HCT116 (cell line): ENCODE measurements around the gene HCN2. TPM values are rescaled to one million over a fixed set of nuclear protein-coding genes. Genes with fewer than 3 reads are reported as not detected.

Experiments
- ATAC-seq: fragments of 200-7000 bp; cut with Tn5 transposase; 2 replicates; pipeline ENCODE4 v1.9.1; 2020; ENCODE audit warnings: mild to moderate bottlenecking, moderate library complexity
- BruUV-seq: library from RNA; stranded (reverse); fragments of 400-500 nt; replicated peaks from 2 replicates; lab custom pipeline; 2021; lab: Mats Ljungman, UMichigan
- CTCF ChIA-PET: fragments of 300-600 bp; sonication (Branson Sonifier 250); formaldehyde crosslinking; loops from one replicate; lab custom pipeline; 2021; ENCODE audit warnings: antibody characterized with exemption; lab: Charles Lee
- POLR2A ChIA-PET: fragments of 300-600, 350-600 bp; sonication (Branson Sonifier 250); formaldehyde crosslinking; loops from one replicate; lab custom pipeline; 2021; ENCODE audit warnings: antibody characterized with exemption; lab: Charles Lee
- RAD21 ChIA-PET, 2 experiments: fragments of 300-600 bp; sonication (Branson Sonifier 250); formaldehyde crosslinking; loops; one replicate each; lab custom pipeline; 2023; ENCODE audit warnings: low total read pairs in 2 of 2; ENCODE audit not compliant: uncharacterized antibody in 2 of 2, unreplicated experiment in 2 of 2, low non-redundant PET in 1 of 2; lab: Charles Lee
- DNase-seq: peaks from one replicate; pipeline ENCODE4 v3.0.0-alpha.2; 2010; ENCODE audit warnings: low read depth, low spot score
- H2AFZ ChIP-seq: fragments of 200-600 bp; shearing (Covaris generic), sonication (generic); 2 replicates; pipeline ENCODE4 v1.6.1; 2017; ENCODE audit warnings: low read depth, mixed run types, mixed read lengths, antibody characterized with exemption, low read length; ENCODE audit not compliant: poor library complexity, severe bottlenecking
- H3K27ac ChIP-seq: 2 replicates; pipeline ENCODE4 v1.5.1; 2012; ENCODE audit warnings: low read depth, low read length
- H3K27me3 ChIP-seq: fragments of 200-600 bp; sonication (generic); 2 replicates; pipeline ENCODE4 v1.6.1; 2016; ENCODE audit warnings: mixed run types, low read length, mixed read lengths; ENCODE audit not compliant: insufficient read depth
- H3K36me3 ChIP-seq, 2 experiments: fragments of 200-500 bp in 1 of 2; fragments of 200-600 bp in 1 of 2; sonication (Bioruptor generic) in 1 of 2; sonication (generic) in 1 of 2; 2 replicates each; pipeline versions ENCODE4 v1.5.1 to v1.6.1; 2014 to 2016; ENCODE audit warnings: low read length in 2 of 2, inconsistent platforms in 1 of 2, mixed read lengths in 1 of 2, mixed run types in 1 of 2; ENCODE audit not compliant: insufficient read depth in 2 of 2, control insufficient read depth in 1 of 2
- H3K4me1 ChIP-seq, 2 experiments: fragments of 200-600 bp in 1 of 2; sonication (generic) in 1 of 2; 2 replicates each; pipeline versions ENCODE4 v1.5.1 to v1.6.1; 2012 to 2017; ENCODE audit warnings: low read length in 2 of 2, inconsistent platforms in 1 of 2, mild to moderate bottlenecking in 1 of 2, mixed read lengths in 1 of 2, mixed run types in 1 of 2, moderate library complexity in 1 of 2; ENCODE audit not compliant: insufficient read depth in 2 of 2, control insufficient read depth in 1 of 2
- H3K4me2 ChIP-seq: fragments of 200-600 bp; sonication (generic); 2 replicates; pipeline ENCODE4 v1.6.1; 2017; ENCODE audit warnings: mixed run types, low read length, mixed read lengths
- H3K4me3 ChIP-seq, 2 experiments: fragments of 200-600 bp in 1 of 2; sonication (generic) in 1 of 2; replicated peaks in 1 of 2; 2 replicates each; pipeline ENCODE4 v1.5.1; 2011 to 2016; ENCODE audit warnings: low read length in 2 of 2, control low read depth in 1 of 2, low read depth in 1 of 2, mild to moderate bottlenecking in 1 of 2, mixed read lengths in 1 of 2, mixed run types in 1 of 2
- H3K79me2 ChIP-seq: fragments of 200-600 bp; sonication (generic); 2 replicates; pipeline ENCODE4 v1.6.1; 2017; ENCODE audit warnings: mild to moderate bottlenecking, mixed run types, low read length, moderate library complexity, mixed read lengths; ENCODE audit not compliant: insufficient read depth
- H3K9ac ChIP-seq: fragments of 200-600 bp; sonication (generic); 2 replicates; pipeline ENCODE4 v1.6.1; 2016; ENCODE audit warnings: low read length, mixed read lengths
- H3K9me2 ChIP-seq: fragments of 200-600 bp; sonication (generic), shearing (Covaris generic); 2 replicates; pipeline ENCODE4 v1.6.1; 2017; ENCODE audit warnings: mixed run types, mild to moderate bottlenecking, moderate library complexity; ENCODE audit not compliant: insufficient read depth
- H3K9me3 ChIP-seq, 2 experiments: fragments of 200-500 bp in 1 of 2; fragments of 200-600 bp in 1 of 2; sonication (Bioruptor generic) in 1 of 2; sonication (generic) in 1 of 2; 2 replicates each; pipeline ENCODE4 v1.6.1; 2014 to 2017; ENCODE audit warnings: low read length in 2 of 2, mixed read lengths in 2 of 2, inconsistent platforms in 1 of 2, low read depth in 1 of 2, mild to moderate bottlenecking in 1 of 2, mixed run types in 1 of 2, moderate library complexity in 1 of 2; ENCODE audit not compliant: control insufficient read depth in 1 of 2, insufficient read depth in 1 of 2
- H4K20me1 ChIP-seq: fragments of 200-600 bp; sonication (generic), shearing (Covaris generic); 2 replicates; pipeline ENCODE4 v1.6.1; 2017; ENCODE audit warnings: mixed run types, mild to moderate bottlenecking, moderate library complexity; ENCODE audit not compliant: insufficient read depth
- EGR1 ChIP-seq: IDR thresholded peaks from 2 replicates; pipeline ENCODE4 v1.6.1; 2012; ENCODE audit warnings: low read depth
- FOSL1 ChIP-seq: IDR thresholded peaks from 2 replicates; pipeline ENCODE4 v1.6.1; 2012; ENCODE audit warnings: low read depth
- POLR2AphosphoS5 ChIP-seq: IDR thresholded peaks from 2 replicates; pipeline ENCODE4 v1.6.1; 2011; ENCODE audit warnings: mild to moderate bottlenecking, low read depth, low read length, moderate library complexity
- RAD21 ChIP-seq: IDR thresholded peaks from 2 replicates; pipeline ENCODE4 v1.6.1; 2012; ENCODE audit warnings: low read depth, mild to moderate bottlenecking
- SIN3A ChIP-seq: IDR thresholded peaks from 2 replicates; pipeline ENCODE4 v1.6.1; 2012; ENCODE audit warnings: low read depth
- TCF7L2 ChIP-seq: IDR thresholded peaks from 2 replicates; pipeline ENCODE4 v1.7.0; 2011; ENCODE audit warnings: borderline replicate concordance, inconsistent platforms; ENCODE audit not compliant: insufficient read depth, insufficient read length; ENCODE audit errors: extremely low read depth
- intact Hi-C: fragments of 100-400 bp; cut with micrococcal nuclease; formaldehyde crosslinking; loops from 2 replicates; pipeline ENCODE4 v1.10.0; 2022
- total RNA-seq: library from RNA; stranded (reverse); gene quantifications from one replicate; pipeline ENCODE4 v1.2.1, GENCODE V29; 2021; ENCODE audit not compliant: unreplicated experiment

HCN2 gene
- total RNA-seq, 1 experiment from 2014 or later: 2.4 TPM

DNA sequence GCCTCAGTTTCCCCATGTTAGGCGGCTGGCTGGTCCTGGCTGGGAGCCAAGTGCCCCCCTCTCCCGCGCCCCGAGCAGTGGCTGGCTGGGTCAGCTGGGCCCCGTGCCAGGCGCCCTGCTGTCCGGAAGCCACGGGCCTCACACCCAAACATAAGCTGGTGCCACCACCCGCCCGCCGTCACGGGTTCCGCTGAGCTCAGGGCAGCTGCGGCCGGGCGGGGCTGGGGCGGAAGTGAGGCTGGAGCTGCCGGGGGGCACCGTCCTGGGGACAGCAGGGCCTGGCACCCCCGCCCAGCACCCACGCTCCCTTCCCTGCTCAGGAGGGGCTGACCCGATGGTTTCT is 19.3 kb downstream of the HCN2 start:
- no peak overlapping the region for H3K4me3 ChIP-seq
- BruUV-seq: no TSS peak
- no peaks in the 10 kb centered on the region for H3K27me3 ChIP-seq
- ATAC-seq: peak; percentile 53
- ChIA-PET POLR2A (no interaction called here), CTCF (no interaction called here), RAD21 (no interaction called here)
- no peaks in the 10 kb centered on the region for H3K9me3 ChIP-seq
- DNase-seq: no peak
- peaks cover 8 to 11% of the 10 kb centered on the region in 2 experiments; a peak in 3 of 4 replicates for H3K4me1 ChIP-seq
- peak; percentile 32; the same call in 1 of the 2 replicates for TF ChIP-seq POLR2AphosphoS5
- TF ChIP-seq FOSL1: no peak
- TF ChIP-seq TCF7L2: peak; percentile 78
- no peaks in the 10 kb centered on the region for H3K9me2 ChIP-seq
- H3K4me2 ChIP-seq: peak overlapping the region; percentile 27
- intact Hi-C loops: no loop called here
- H4K20me1 ChIP-seq: no peaks in the 10 kb centered on the region
- H3K27ac ChIP-seq: peak overlapping the region; percentile 21; the same call in 1 of the 2 replicates
- H3K9ac ChIP-seq: no peak overlapping the region
- no peaks in the 10 kb centered on the region for H3K79me2 ChIP-seq
- no peaks in the 10 kb centered on the region for H3K36me3 ChIP-seq
- no peak overlapping the region for H2AFZ ChIP-seq

DNA sequence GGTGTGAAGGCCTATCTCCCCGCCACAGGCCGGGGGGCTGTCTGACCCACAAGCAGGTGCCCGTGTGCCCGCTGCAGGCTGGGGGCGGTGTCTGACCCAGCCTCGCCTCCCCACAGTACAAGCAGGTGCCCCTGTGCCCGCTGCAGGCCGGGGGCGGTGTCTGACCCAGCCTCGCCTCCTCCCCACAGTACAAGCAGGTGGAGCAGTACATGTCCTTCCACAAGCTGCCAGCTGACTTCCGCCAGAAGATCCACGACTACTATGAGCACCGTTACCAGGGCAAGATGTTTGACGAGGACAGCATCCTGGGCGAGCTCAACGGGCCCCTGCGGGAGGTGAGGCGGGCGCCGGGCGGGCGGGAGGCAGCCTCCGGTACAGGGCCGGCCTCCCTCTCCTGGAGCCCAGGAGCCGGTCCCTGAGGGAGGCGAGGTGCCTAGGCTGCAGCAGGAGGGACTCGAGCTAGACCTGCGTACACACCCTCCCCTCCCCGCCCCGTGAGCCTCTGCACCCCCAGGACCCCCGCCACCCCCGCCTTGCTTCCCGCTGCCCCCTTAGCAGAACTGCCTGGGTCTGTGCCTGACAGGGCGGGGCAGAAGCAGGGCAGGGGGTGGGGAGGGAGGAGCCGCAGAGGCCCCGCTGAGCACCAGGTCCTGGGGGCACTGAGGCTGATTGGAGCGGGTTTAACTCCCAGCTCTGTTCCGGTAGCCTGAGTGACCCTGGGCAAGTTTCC is 20.6 kb downstream of the HCN2 start:
- Histone ChIP-seq H3K27me3 (no peaks in the 10 kb centered on the region), H3K4me1 (peaks cover 8 to 11% of the 10 kb centered on the region in 2 experiments; a peak in 3 of 4 replicates), H3K9me3 (no peaks in the 10 kb centered on the region), H3K9ac (no peak overlapping the region), H3K4me3 (no peak overlapping the region), H3K4me2 (no peak overlapping the region), H3K27ac (no peak overlapping the region), H4K20me1 (no peaks in the 10 kb centered on the region), H3K36me3 (peaks cover 0 to 6% of the 10 kb centered on the region in 2 experiments; a peak in 1 of 4 replicates), H3K79me2 (no peaks in the 10 kb centered on the region), H3K9me2 (no peaks in the 10 kb centered on the region), H2AFZ (no peak overlapping the region)
- POLR2A ChIA-PET: no interaction called here
- CTCF ChIA-PET: no interaction called here
- DNase-seq (no peak), ATAC-seq (no peak)
- intact Hi-C loops: no loop called here
- RAD21 ChIA-PET: no interaction called here
- BruUV-seq: no TSS peak
- TF ChIP-seq EGR1: no peak
- TF ChIP-seq RAD21: no peak
- TF ChIP-seq SIN3A: no peak
